Caco-2 (cell line): ENCODE data around the gene RALGAPA1. TPM values are rescaled to one million over a fixed set of nuclear protein-coding genes. Genes with fewer than 3 reads are reported as not detected.
"Not testable (repeated sequence)": the region's sequence is repeated elsewhere in the genome, so short reads cannot be mapped to it uniquely, and the experiment has no call there.

Experiments
- BruUV-seq: library from RNA; stranded (reverse); fragments of 400-500 nt; replicated peaks from 2 replicates; lab custom pipeline; 2021; lab: Mats Ljungman, UMichigan
- CTCF ChIA-PET: fragments of 300-600 bp; sonication (Branson Sonifier 250); formaldehyde crosslinking; loops from one replicate; lab custom pipeline; 2022; ENCODE audit warnings: antibody characterized with exemption; lab: Charles Lee
- POLR2A ChIA-PET: fragments of 300-600 bp; sonication (Branson Sonifier 250); formaldehyde crosslinking; loops from one replicate; lab custom pipeline; 2022; ENCODE audit warnings: antibody characterized with exemption; lab: Charles Lee
- DNase-seq, 2 experiments: peaks; one replicate each; pipeline versions ENCODE4 v3.0.0 to v3.0.0-alpha.2; 2020 to 2022
- H3K27me3 ChIP-seq: replicated peaks from 2 replicates; pipeline ENCODE4 v1.6.0; 2011; ENCODE audit warnings: low read length; ENCODE audit not compliant: control insufficient read depth, insufficient read depth
- H3K36me3 ChIP-seq: 2 replicates; pipeline ENCODE4 v1.5.1; 2011; ENCODE audit warnings: low read length; ENCODE audit not compliant: control insufficient read depth, insufficient read depth
- H3K4me1 ChIP-seq: fragments of 250-450 bp; sonication (Bioruptor Pico); 2 replicates; pipeline ENCODE4 v1.5.1; 2020; ENCODE audit warnings: mild to moderate bottlenecking
- H3K4me3 ChIP-seq: 2 replicates; pipeline ENCODE4 v1.5.1; 2011; ENCODE audit warnings: low read depth, mild to moderate bottlenecking, control low read depth, low read length
- H3K9me3 ChIP-seq: fragments of 250-450 bp; sonication (Bioruptor Pico); 2 replicates; pipeline ENCODE4 v1.5.1; 2020; ENCODE audit warnings: mild to moderate bottlenecking, moderate library complexity
- H3K27ac Mint-ChIP-seq: one replicate; pipeline ENCODE4 v1.8.0; 2022; ENCODE audit warnings: mixed read lengths; ENCODE audit not compliant: unreplicated experiment
- H3K27me3 Mint-ChIP-seq: one replicate; pipeline ENCODE4 v1.8.0; 2022; ENCODE audit warnings: mixed read lengths; ENCODE audit not compliant: insufficient read depth, unreplicated experiment
- H3K36me3 Mint-ChIP-seq: one replicate; pipeline ENCODE4 v1.8.0; 2022; ENCODE audit warnings: mild to moderate bottlenecking, mixed read lengths; ENCODE audit not compliant: insufficient read depth, unreplicated experiment
- H3K4me1 Mint-ChIP-seq: one replicate; pipeline ENCODE4 v1.8.0; 2022; ENCODE audit warnings: low read depth, mixed read lengths; ENCODE audit not compliant: unreplicated experiment
- H3K4me3 Mint-ChIP-seq: one replicate; pipeline ENCODE4 v1.8.0; 2022; ENCODE audit warnings: mild to moderate bottlenecking, moderate library complexity, mixed read lengths; ENCODE audit not compliant: unreplicated experiment
- H3K9me3 Mint-ChIP-seq: one replicate; pipeline ENCODE4 v1.8.0; 2022; ENCODE audit warnings: mixed read lengths; ENCODE audit not compliant: unreplicated experiment
- CTCF ChIP-seq, 2 experiments: fragments of 200-600 bp in 1 of 2; IDR thresholded peaks; 1 replicate in 1 of 2; 2 replicates in 1 of 2; pipeline versions ENCODE4 v1.5.1 to v1.8.0; 2011 to 2022; ENCODE audit warnings: antibody characterized with exemption in 1 of 2, control low read depth in 1 of 2, inconsistent platforms in 1 of 2, low read depth in 1 of 2, low read length in 1 of 2, mild to moderate bottlenecking in 1 of 2, moderate library complexity in 1 of 2; ENCODE audit not compliant: insufficient read depth in 1 of 2, severe bottlenecking in 1 of 2, unreplicated experiment in 1 of 2
- intact Hi-C: fragments of 100-400 bp; cut with micrococcal nuclease; formaldehyde crosslinking; loops from one replicate; pipeline ENCODE4 v1.10.0; 2022; ENCODE audit not compliant: unreplicated experiment
- total RNA-seq: library from RNA; stranded (reverse); gene quantifications from 2 replicates; pipeline ENCODE4 v1.2.3, GENCODE V29; 2022

The RALGAPA1 gene
- total RNA-seq, 1 experiment from 2014 or later = 28.9 TPM

GRCh38 chr14:35594616-35595015 is 214.5 kb downstream of the RALGAPA1 start:
- H3K9me3 ChIP-seq = no peaks in the 10 kb centered on the region
- H3K27ac Mint-ChIP-seq = no peak overlapping the region
- no peak for DNase-seq
- no peak for TF ChIP-seq CTCF (IDR thresholded peaks at IDR 0.05; ENCODE audit: insufficient read depth in 1 of 2, low read depth in 1 of 2, low read length in 1 of 2, severe bottlenecking in 1 of 2, unreplicated experiment in 1 of 2)
- H3K4me1 Mint-ChIP-seq = no peaks in the 10 kb centered on the region
- no peaks in the 10 kb centered on the region for H3K9me3 Mint-ChIP-seq
- no peaks in the 10 kb centered on the region for H3K36me3 ChIP-seq
- H3K27me3 ChIP-seq = no peaks in the 10 kb centered on the region
- intact Hi-C loops = no loop called here
- CTCF ChIA-PET = no interaction called here
- H3K4me1 ChIP-seq = no peaks in the 10 kb centered on the region
- H3K4me3 Mint-ChIP-seq = no peak overlapping the region
- H3K27me3 Mint-ChIP-seq = no peaks in the 10 kb centered on the region
- POLR2A ChIA-PET = no interaction called here
- no peaks in the 10 kb centered on the region for H3K36me3 Mint-ChIP-seq
- H3K4me3 ChIP-seq = no peak overlapping the region
- no TSS peak for BruUV-seq

- POLR2A ChIA-PET, H3K9me3 Mint-ChIP-seq, BruUV-seq, intact Hi-C loops, DNase-seq, H3K4me3 Mint-ChIP-seq, H3K4me3 ChIP-seq, H3K36me3 Mint-ChIP-seq, H3K27ac Mint-ChIP-seq, CTCF ChIA-PET, H3K9me3 ChIP-seq, H3K4me1 Mint-ChIP-seq, H3K27me3 Mint-ChIP-seq, H3K4me1 ChIP-seq, H3K36me3 ChIP-seq, H3K27me3 ChIP-seq: not testable (repeated sequence)
These were observed 221.7 kb downstream of the RALGAPA1 start for GRCh38 chr14:35587373-35587772.

GRCh38 chr14:35578639-35579038 is 230.5 kb downstream of the RALGAPA1 start:
- no TSS peak for BruUV-seq
- Mint-ChIP-seq H3K9me3 (no peaks in the 10 kb centered on the region), H3K4me1 (no peaks in the 10 kb centered on the region), H3K36me3 (no peaks in the 10 kb centered on the region), H3K4me3 (no peak overlapping the region), H3K27ac (no peak overlapping the region), H3K27me3 (no peaks in the 10 kb centered on the region)
- ChIA-PET CTCF (no interaction called here), POLR2A (no interaction called here)
- Histone ChIP-seq H3K4me1 (no peaks in the 10 kb centered on the region), H3K36me3 (no peaks in the 10 kb centered on the region), H3K27me3 (no peaks in the 10 kb centered on the region), H3K9me3 (no peaks in the 10 kb centered on the region), H3K4me3 (no peak overlapping the region)
- TF ChIP-seq CTCF (IDR thresholded peaks at IDR 0.05; ENCODE audit: insufficient read depth in 1 of 2, low read depth in 1 of 2, low read length in 1 of 2, severe bottlenecking in 1 of 2, unreplicated experiment in 1 of 2) = no peak
- intact Hi-C loops = no loop called here
- no peak for DNase-seq

- Histone ChIP-seq H3K4me3 (no peak overlapping the region), H3K27me3 (no peaks in the 10 kb centered on the region), H3K4me1 (no peaks in the 10 kb centered on the region), H3K36me3 (no peaks in the 10 kb centered on the region), H3K9me3 (no peaks in the 10 kb centered on the region)
- no peaks in the 10 kb centered on the region for H3K4me1 Mint-ChIP-seq
- intact Hi-C loops = no loop called here
- H3K36me3 Mint-ChIP-seq = no peaks in the 10 kb centered on the region
- DNase-seq = no peak
- CTCF ChIA-PET = no interaction called here
- TF ChIP-seq CTCF (IDR thresholded peaks at IDR 0.05; ENCODE audit: insufficient read depth in 1 of 2, low read depth in 1 of 2, low read length in 1 of 2, severe bottlenecking in 1 of 2, unreplicated experiment in 1 of 2) = no peak
- no TSS peak for BruUV-seq
- H3K4me3 Mint-ChIP-seq = no peak overlapping the region
- H3K27me3 Mint-ChIP-seq = no peaks in the 10 kb centered on the region
- no peaks in the 10 kb centered on the region for H3K9me3 Mint-ChIP-seq
- POLR2A ChIA-PET = no interaction called here
- H3K27ac Mint-ChIP-seq = no peak overlapping the region
These were observed 231.0 kb downstream of the RALGAPA1 start for GRCh38 chr14:35578135-35578534.
